ENCODE measurements around the gene PEX1.

The PEX1 gene

GRCh38 chr7:92460510-92460909 is 67.8 kb downstream of the PEX1 start:
- H2AK5ac ChIP-seq (ENCODE audit: low read length, severe bottlenecking), result no peak overlapping the region
- no peak for DNase-seq
- no peak overlapping the region for H3K9ac ChIP-seq (ENCODE audit: low read length)
- H3K79me1 ChIP-seq (replicated peaks; ENCODE audit: low read length, poor library complexity, severe bottlenecking), result peaks cover 1% of the 10 kb centered on the region
- no peak overlapping the region for H3K27ac ChIP-seq (ENCODE audit: low read length, poor library complexity, severe bottlenecking)
- no peak overlapping the region for H3K14ac ChIP-seq (ENCODE audit: low read length in 2 of 2)
- no peak overlapping the region for H3K23ac ChIP-seq (ENCODE audit: low read length in 2 of 2)
- 90% methylated on average over 4 of the region's 4 CpGs for WGBS
- H4K8ac ChIP-seq (ENCODE audit: low read length), result no peak overlapping the region
- H3K4me2 ChIP-seq (ENCODE audit: low read length, poor library complexity, severe bottlenecking), result no peak overlapping the region
- H2BK5ac ChIP-seq (ENCODE audit: low read depth, low read length, poor library complexity, severe bottlenecking), result no peak overlapping the region
- no peak overlapping the region for H3K4me3 ChIP-seq (ENCODE audit: insufficient read depth in 1 of 2, low read depth in 1 of 2, low read length in 2 of 2)
- no peak overlapping the region for H2BK12ac ChIP-seq (ENCODE audit: low read length in 2 of 2)
- H3K18ac ChIP-seq (ENCODE audit: low read depth in 1 of 2, low read length in 2 of 2), result no peak overlapping the region
- H2BK120ac ChIP-seq (ENCODE audit: low read depth, low read length), result no peak overlapping the region
- no peaks in the 10 kb centered on the region for H3K27me3 ChIP-seq (ENCODE audit: control insufficient read depth in 1 of 2, insufficient read depth in 1 of 2, low read length in 2 of 2)
- H2BK15ac ChIP-seq (ENCODE audit: low read depth, poor library complexity, severe bottlenecking), result no peak overlapping the region
- no peaks in the 10 kb centered on the region for H3K4me1 ChIP-seq (ENCODE audit: control insufficient read depth, insufficient read depth, low read depth, low read length)
- H2AFZ ChIP-seq (ENCODE audit: low read depth, low read length), result no peak overlapping the region
- no peak overlapping the region for H3K4ac ChIP-seq (ENCODE audit: low read depth in 1 of 2, low read length in 2 of 2)
- no peaks in the 10 kb centered on the region for H3K9me3 ChIP-seq (ENCODE audit: control insufficient read depth, low read length)
- H3K36me3 ChIP-seq (ENCODE audit: control insufficient read depth in 1 of 2, insufficient read depth in 2 of 2, low read depth in 1 of 2, low read length in 2 of 2), result peaks cover 15 to 42% of the 10 kb centered on the region in 2 experiments
- no peak overlapping the region for H4K91ac ChIP-seq (ENCODE audit: low read length)

- Histone ChIP-seq H3K4me1 (ENCODE audit: control insufficient read depth, insufficient read depth, low read depth, low read length) (no peaks in the 10 kb centered on the region), H2BK5ac (ENCODE audit: low read depth, low read length, poor library complexity, severe bottlenecking) (no peak overlapping the region), H3K27ac (ENCODE audit: low read length, poor library complexity, severe bottlenecking) (no peak overlapping the region), H3K23ac (ENCODE audit: low read length in 2 of 2) (no peak overlapping the region), H3K4ac (ENCODE audit: low read depth in 1 of 2, low read length in 2 of 2) (no peak overlapping the region), H3K4me3 (ENCODE audit: insufficient read depth in 1 of 2, low read depth in 1 of 2, low read length in 2 of 2) (no peak overlapping the region), H4K8ac (ENCODE audit: low read length) (no peak overlapping the region), H3K9me3 (ENCODE audit: control insufficient read depth, low read length) (no peaks in the 10 kb centered on the region), H2AFZ (ENCODE audit: low read depth, low read length) (no peak overlapping the region), H3K14ac (ENCODE audit: low read length in 2 of 2) (no peak overlapping the region), H2BK15ac (ENCODE audit: low read depth, poor library complexity, severe bottlenecking) (no peak overlapping the region), H4K91ac (ENCODE audit: low read length) (no peak overlapping the region), H2BK12ac (ENCODE audit: low read length in 2 of 2) (no peak overlapping the region), H3K27me3 (ENCODE audit: control insufficient read depth in 1 of 2, insufficient read depth in 1 of 2, low read length in 2 of 2) (no peaks in the 10 kb centered on the region), H3K36me3 (ENCODE audit: control insufficient read depth in 1 of 2, insufficient read depth in 2 of 2, low read depth in 1 of 2, low read length in 2 of 2) (peaks cover 15 to 46% of the 10 kb centered on the region in 2 experiments), H3K79me1 (replicated peaks; ENCODE audit: low read length, poor library complexity, severe bottlenecking) (peaks cover 1% of the 10 kb centered on the region), H3K18ac (ENCODE audit: low read depth in 1 of 2, low read length in 2 of 2) (no peak overlapping the region), H3K4me2 (ENCODE audit: low read length, poor library complexity, severe bottlenecking) (no peak overlapping the region), H2AK5ac (ENCODE audit: low read length, severe bottlenecking) (no peak overlapping the region), H2BK120ac (ENCODE audit: low read depth, low read length) (no peak overlapping the region), H3K9ac (ENCODE audit: low read length) (no peak overlapping the region)
- 93% methylated on average over 2 of the region's 2 CpGs for WGBS
- DNase-seq, result no peak
These were observed 68.2 kb downstream of the PEX1 start for GRCh38 chr7:92460109-92460508.

GRCh38 chr7:92456236-92456635 is 72.1 kb downstream of the PEX1 start:
- Histone ChIP-seq H4K91ac (ENCODE audit: low read length) (no peak overlapping the region), H3K4ac (ENCODE audit: low read depth in 1 of 2, low read length in 2 of 2) (no peak overlapping the region), H3K4me1 (ENCODE audit: control insufficient read depth, insufficient read depth, low read depth, low read length) (no peaks in the 10 kb centered on the region), H2AK5ac (ENCODE audit: low read length, severe bottlenecking) (no peak overlapping the region), H2BK5ac (ENCODE audit: low read depth, low read length, poor library complexity, severe bottlenecking) (no peak overlapping the region), H3K23ac (ENCODE audit: low read length in 2 of 2) (no peak overlapping the region), H2AFZ (ENCODE audit: low read depth, low read length) (no peak overlapping the region), H3K9me3 (ENCODE audit: control insufficient read depth, low read length) (no peaks in the 10 kb centered on the region), H3K79me1 (replicated peaks; ENCODE audit: low read length, poor library complexity, severe bottlenecking) (peaks cover 13% of the 10 kb centered on the region), H4K8ac (ENCODE audit: low read length) (no peak overlapping the region), H3K27ac (ENCODE audit: low read length, poor library complexity, severe bottlenecking) (no peak overlapping the region), H3K9ac (ENCODE audit: low read length) (no peak overlapping the region), H3K4me2 (ENCODE audit: low read length, poor library complexity, severe bottlenecking) (no peak overlapping the region), H2BK15ac (ENCODE audit: low read depth, poor library complexity, severe bottlenecking) (no peak overlapping the region), H3K14ac (ENCODE audit: low read length in 2 of 2) (no peak overlapping the region), H2BK12ac (ENCODE audit: low read length in 2 of 2) (no peak overlapping the region), H3K27me3 (ENCODE audit: control insufficient read depth in 1 of 2, insufficient read depth in 1 of 2, low read length in 2 of 2) (no peaks in the 10 kb centered on the region), H3K18ac (ENCODE audit: low read depth in 1 of 2, low read length in 2 of 2) (no peak overlapping the region), H3K4me3 (ENCODE audit: insufficient read depth in 1 of 2, low read depth in 1 of 2, low read length in 2 of 2) (no peak overlapping the region), H3K36me3 (ENCODE audit: control insufficient read depth in 1 of 2, insufficient read depth in 2 of 2, low read depth in 1 of 2, low read length in 2 of 2) (peaks cover 27 to 69% of the 10 kb centered on the region in 2 experiments), H2BK120ac (ENCODE audit: low read depth, low read length) (no peak overlapping the region)
- DNase-seq, result no peak
- 92% methylated on average over 2 of the region's 2 CpGs for WGBS

GRCh38 chr7:92451645-92452044 is 76.7 kb downstream of the PEX1 start:
- Histone ChIP-seq H2AK5ac (ENCODE audit: low read length, severe bottlenecking) (no peak overlapping the region), H3K14ac (ENCODE audit: low read length in 2 of 2) (no peak overlapping the region), H4K91ac (ENCODE audit: low read length) (no peak overlapping the region), H2BK5ac (ENCODE audit: low read depth, low read length, poor library complexity, severe bottlenecking) (no peak overlapping the region), H3K27me3 (ENCODE audit: control insufficient read depth in 1 of 2, insufficient read depth in 1 of 2, low read length in 2 of 2) (no peaks in the 10 kb centered on the region), H3K4me3 (ENCODE audit: insufficient read depth in 1 of 2, low read depth in 1 of 2, low read length in 2 of 2) (no peak overlapping the region), H3K36me3 (ENCODE audit: control insufficient read depth in 1 of 2, insufficient read depth in 2 of 2, low read depth in 1 of 2, low read length in 2 of 2) (peaks cover 21 to 76% of the 10 kb centered on the region in 2 experiments), H3K27ac (ENCODE audit: low read length, poor library complexity, severe bottlenecking) (no peak overlapping the region), H3K23ac (ENCODE audit: low read length in 2 of 2) (no peak overlapping the region), H3K18ac (ENCODE audit: low read depth in 1 of 2, low read length in 2 of 2) (no peak overlapping the region), H2BK120ac (ENCODE audit: low read depth, low read length) (no peak overlapping the region), H3K79me1 (replicated peaks; ENCODE audit: low read length, poor library complexity, severe bottlenecking) (peaks cover 15% of the 10 kb centered on the region), H2AFZ (ENCODE audit: low read depth, low read length) (no peak overlapping the region), H3K4me2 (ENCODE audit: low read length, poor library complexity, severe bottlenecking) (no peak overlapping the region), H3K9me3 (ENCODE audit: control insufficient read depth, low read length) (no peaks in the 10 kb centered on the region), H2BK12ac (ENCODE audit: low read length in 2 of 2) (no peak overlapping the region), H4K8ac (ENCODE audit: low read length) (no peak overlapping the region), H3K4me1 (ENCODE audit: control insufficient read depth, insufficient read depth, low read depth, low read length) (no peaks in the 10 kb centered on the region), H2BK15ac (ENCODE audit: low read depth, poor library complexity, severe bottlenecking) (no peak overlapping the region), H3K9ac (ENCODE audit: low read length) (no peak overlapping the region), H3K4ac (ENCODE audit: low read depth in 1 of 2, low read length in 2 of 2) (no peak overlapping the region)
- no peak for DNase-seq
- 100% methylated on average over 2 of the region's 2 CpGs for WGBS

All from mesenchymal stem cell (in vitro differentiated cells and primary cell).